HFFc6 (cell line): Measurements from ENCODE around the gene FBXO9. TPM values are rescaled to one million over a fixed set of nuclear protein-coding genes. Genes with fewer than 3 reads are reported as not detected.

Experiments
- DNase-seq: peaks from one replicate; pipeline ENCODE4 v3.0.0-alpha.2; 2018
- H3K27ac Mint-ChIP-seq: 2 replicates; pipeline ENCODE4 v1.8.0; 2020; ENCODE audit warnings: mild to moderate bottlenecking, mixed read lengths
- H3K27me3 Mint-ChIP-seq: 2 replicates; pipeline ENCODE4 v1.8.0; 2021; ENCODE audit warnings: mild to moderate bottlenecking, moderate library complexity, mixed read lengths; ENCODE audit not compliant: insufficient read depth
- H3K36me3 Mint-ChIP-seq: 2 replicates; pipeline ENCODE4 v1.8.0; 2021; ENCODE audit warnings: low read depth, mixed read lengths
- H3K4me1 Mint-ChIP-seq: 2 replicates; pipeline ENCODE4 v1.8.0; 2020; ENCODE audit warnings: low read depth, mixed read lengths
- H3K4me3 Mint-ChIP-seq: 2 replicates; pipeline ENCODE4 v1.8.0; 2020; ENCODE audit warnings: mild to moderate bottlenecking, moderate library complexity, mixed read lengths
- H3K9me3 Mint-ChIP-seq: 2 replicates; pipeline ENCODE4 v1.8.0; 2020; ENCODE audit warnings: mild to moderate bottlenecking, mixed read lengths
- total RNA-seq, 6 experiments: library from RNA; stranded (reverse); fragmentation: NEBNext Ultra II Directional; extraction: Animal tissue kit (Norgen Biotek cat#: 25700); gene quantifications; 2 replicates in 1 of 6; 3 replicates in 5 of 6; pipeline ENCODE4 v1.2.3, GENCODE V29; 2021
- TF ChIP-seq, protein P1 (sequence below): fragments of 200-600 bp; sonication (generic); IDR thresholded peaks from 2 replicates; pipeline ENCODE4 v1.5.0; 2021; ENCODE audit warnings: antibody characterized with exemption, mild to moderate bottlenecking

FBXO9 gene
- total RNA-seq, 6 experiments from 2014 or later, result 105 to 135 (median 122) TPM

GRCh38 chr6:53143710-53144109 is 78.5 kb downstream of the FBXO9 start:
- no peak for DNase-seq
- no peaks in the 10 kb centered on the region for H3K9me3 Mint-ChIP-seq
- no peaks in the 10 kb centered on the region for H3K4me1 Mint-ChIP-seq
- TF ChIP-seq, protein P1, sequence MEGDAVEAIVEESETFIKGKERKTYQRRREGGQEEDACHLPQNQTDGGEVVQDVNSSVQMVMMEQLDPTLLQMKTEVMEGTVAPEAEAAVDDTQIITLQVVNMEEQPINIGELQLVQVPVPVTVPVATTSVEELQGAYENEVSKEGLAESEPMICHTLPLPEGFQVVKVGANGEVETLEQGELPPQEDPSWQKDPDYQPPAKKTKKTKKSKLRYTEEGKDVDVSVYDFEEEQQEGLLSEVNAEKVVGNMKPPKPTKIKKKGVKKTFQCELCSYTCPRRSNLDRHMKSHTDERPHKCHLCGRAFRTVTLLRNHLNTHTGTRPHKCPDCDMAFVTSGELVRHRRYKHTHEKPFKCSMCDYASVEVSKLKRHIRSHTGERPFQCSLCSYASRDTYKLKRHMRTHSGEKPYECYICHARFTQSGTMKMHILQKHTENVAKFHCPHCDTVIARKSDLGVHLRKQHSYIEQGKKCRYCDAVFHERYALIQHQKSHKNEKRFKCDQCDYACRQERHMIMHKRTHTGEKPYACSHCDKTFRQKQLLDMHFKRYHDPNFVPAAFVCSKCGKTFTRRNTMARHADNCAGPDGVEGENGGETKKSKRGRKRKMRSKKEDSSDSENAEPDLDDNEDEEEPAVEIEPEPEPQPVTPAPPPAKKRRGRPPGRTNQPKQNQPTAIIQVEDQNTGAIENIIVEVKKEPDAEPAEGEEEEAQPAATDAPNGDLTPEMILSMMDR, result no peak
- H3K27me3 Mint-ChIP-seq, result peaks cover 26% of the 10 kb centered on the region
- H3K27ac Mint-ChIP-seq, result no peak overlapping the region
- no peaks in the 10 kb centered on the region for H3K36me3 Mint-ChIP-seq
- H3K4me3 Mint-ChIP-seq, result no peak overlapping the region

- DNase-seq, result no peak
- H3K4me1 Mint-ChIP-seq, result no peaks in the 10 kb centered on the region
- TF ChIP-seq, protein P1, result no peak
- peaks cover 26% of the 10 kb centered on the region for H3K27me3 Mint-ChIP-seq
- H3K9me3 Mint-ChIP-seq, result no peaks in the 10 kb centered on the region
- H3K36me3 Mint-ChIP-seq, result no peaks in the 10 kb centered on the region
- no peak overlapping the region for H3K4me3 Mint-ChIP-seq
- H3K27ac Mint-ChIP-seq, result no peak overlapping the region
Measured at GRCh38 chr6:53144802-53145201, 79.6 kb downstream of the FBXO9 start.

DNA sequence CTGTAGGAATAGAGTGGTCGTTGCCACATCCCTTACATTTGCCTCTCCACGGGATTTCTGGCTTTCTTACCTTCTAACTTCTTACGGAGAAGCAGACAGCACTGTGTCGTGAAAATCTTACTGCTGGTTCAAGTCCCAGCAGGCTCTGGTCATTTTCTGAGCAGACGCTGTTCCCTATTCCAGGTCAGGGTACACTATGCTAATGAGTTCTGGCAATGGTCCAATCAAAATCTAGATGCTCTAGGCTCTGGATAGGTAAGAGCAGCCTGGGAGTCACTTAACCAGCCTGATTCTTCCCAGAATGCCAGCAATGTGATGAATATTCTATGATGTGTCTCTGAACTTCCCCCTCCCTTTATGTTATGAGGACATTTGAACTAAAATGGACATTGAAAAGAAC is 83.5 kb downstream of the FBXO9 start, which contains the start of gene GCM1:
TSS of gene GCM1 (minus strand) at position 158 of the 400 bp plus-strand sequence. CDS start 3,209 bp downstream, outside the sequence.
- Mint-ChIP-seq H3K36me3 (no peaks in the 10 kb centered on the region), H3K27ac (no peak within 1 kb of the TSS), H3K27me3 (peaks cover 22% of the 10 kb centered on the region), H3K4me1 (no peaks in the 10 kb centered on the region), H3K4me3 (no peak within 1 kb of the TSS), H3K9me3 (no peaks in the 10 kb centered on the region)
- TF ChIP-seq, protein P1, result no peak
- DNase-seq, result no peak

Other genes starting within 250 kb of the FBXO9 start
- not detected for gene GSTA5, start 224.6 kb upstream of the FBXO9 start, total RNA-seq
- gene GSTA3, start 155.7 kb upstream of the FBXO9 start, total RNA-seq, result not detected
- 10 to 100 TPM; 15.5 to 21.2 (median 19.7) TPM for gene GSTA4, start 70.1 kb upstream of the FBXO9 start, total RNA-seq
- 10 to 100 TPM; 13.6 to 17.8 (median 16.2) TPM for gene CILK1, start 3.6 kb upstream of the FBXO9 start, total RNA-seq
- gene GCM1, start 83.4 kb downstream of the FBXO9 start, total RNA-seq, result not detected